GM23338 (cell line): ENCODE results near the gene OGDHL. TPM values are rescaled to one million over a fixed set of nuclear protein-coding genes. Genes with fewer than 3 reads are reported as not detected.

Experiments
- ATAC-seq: fragments of 200-7000 bp; cut with Tn5 transposase; 3 replicates; pipeline ENCODE4 v1.9.1; 2020
- DNase-seq: peaks from one replicate; pipeline ENCODE4 v3.0.0-alpha.2; 2015; ENCODE audit warnings: low spot score
- H2AFZ ChIP-seq: fragments of 200-600 bp; sonication (generic); 2 replicates; pipeline ENCODE4 v1.8.0; 2016; ENCODE audit warnings: antibody characterized with exemption, mild to moderate bottlenecking, moderate library complexity
- H3F3A ChIP-seq: fragments of 200-600 bp; sonication (generic); replicated peaks from 2 replicates; pipeline ENCODE4 v1.8.0; 2017; ENCODE audit warnings: antibody characterized with exemption, mixed run types, low read depth
- H3K27ac ChIP-seq: fragments of 200-600 bp; sonication (generic); 2 replicates; pipeline ENCODE4 v1.6.1; 2016; ENCODE audit warnings: low read depth
- H3K27me3 ChIP-seq: fragments of 200-600 bp; sonication (generic); 2 replicates; pipeline ENCODE4 v1.8.0; 2016; ENCODE audit warnings: mild to moderate bottlenecking, mixed run types, moderate library complexity; ENCODE audit not compliant: insufficient read depth
- H3K36me3 ChIP-seq: fragments of 200-600 bp; sonication (generic); 2 replicates; pipeline ENCODE4 v1.8.0; 2016; ENCODE audit warnings: mild to moderate bottlenecking; ENCODE audit not compliant: insufficient read depth
- H3K4me1 ChIP-seq: fragments of 200-600 bp; sonication (generic); 2 replicates; pipeline ENCODE4 v1.8.0; 2016; ENCODE audit warnings: mild to moderate bottlenecking, moderate library complexity; ENCODE audit not compliant: insufficient read depth
- H3K4me2 ChIP-seq: fragments of 200-600 bp; sonication (generic); 2 replicates; pipeline ENCODE4 v1.7.1; 2017; ENCODE audit warnings: mixed run types
- H3K4me3 ChIP-seq: fragments of 200-600 bp; sonication (generic); 2 replicates; pipeline ENCODE4 v1.6.1; 2016; ENCODE audit warnings: mixed run types
- H3K79me2 ChIP-seq: fragments of 200-600 bp; sonication (generic); replicated peaks from 2 replicates; pipeline ENCODE4 v1.8.0; 2017; ENCODE audit warnings: mild to moderate bottlenecking; ENCODE audit not compliant: insufficient read depth
- H3K9me2 ChIP-seq: fragments of 200-600 bp; sonication (generic); 2 replicates; pipeline ENCODE4 v1.8.0; 2017; ENCODE audit not compliant: insufficient read depth
- H4K20me1 ChIP-seq: fragments of 200-600 bp; sonication (generic); replicated peaks from 2 replicates; pipeline ENCODE4 v1.8.0; 2017; ENCODE audit warnings: mild to moderate bottlenecking; ENCODE audit not compliant: insufficient read depth
- H3K27ac Mint-ChIP-seq: 2 replicates; pipeline ENCODE4 v1.8.0; 2020; ENCODE audit warnings: inconsistent platforms, mild to moderate bottlenecking, moderate library complexity, mixed read lengths
- H3K27me3 Mint-ChIP-seq: 3 replicates; pipeline ENCODE4 v1.8.0; 2022; ENCODE audit warnings: low read depth, mild to moderate bottlenecking, moderate library complexity, mixed read lengths, inconsistent platforms; ENCODE audit not compliant: insufficient read depth, poor library complexity
- H3K36me3 Mint-ChIP-seq: 3 replicates; pipeline ENCODE4 v1.8.0; 2021; ENCODE audit warnings: low read depth, mild to moderate bottlenecking, inconsistent platforms, moderate library complexity, mixed read lengths
- H3K4me1 Mint-ChIP-seq: 3 replicates; pipeline ENCODE4 v1.8.0; 2020; ENCODE audit warnings: mild to moderate bottlenecking, inconsistent platforms, mixed read lengths
- H3K4me3 Mint-ChIP-seq: 3 replicates; pipeline ENCODE4 v1.8.0; 2021; ENCODE audit warnings: moderate library complexity, mild to moderate bottlenecking, inconsistent platforms, mixed read lengths
- H3K9me3 Mint-ChIP-seq: 3 replicates; pipeline ENCODE4 v1.8.0; 2020; ENCODE audit warnings: moderate library complexity, mild to moderate bottlenecking, inconsistent platforms, mixed read lengths
- CREB1 ChIP-seq: fragments of 250-450 bp; sonication (Bioruptor Pico); IDR thresholded peaks from 2 replicates; pipeline ENCODE4 v1.5.0; 2020; ENCODE audit warnings: low read depth, mild to moderate bottlenecking, moderate library complexity
- CTCF ChIP-seq, 2 experiments: fragments of 200-600 bp in 1 of 2; sonication (generic) in 1 of 2; conservative IDR thresholded peaks; 2 replicates each; pipeline versions ENCODE4 v1.5.1 to v1.6.1; 2016 to 2017; ENCODE audit warnings: antibody characterized with exemption in 2 of 2, low read depth in 2 of 2, mild to moderate bottlenecking in 2 of 2, moderate library complexity in 1 of 2
- ETS1 ChIP-seq: IDR thresholded peaks from 2 replicates; pipeline ENCODE4 v1.6.1; 2016; ENCODE audit warnings: antibody characterized with exemption
- JUNB ChIP-seq: IDR thresholded peaks from one replicate; pipeline ENCODE4 v1.6.1; 2016; ENCODE audit warnings: antibody characterized with exemption; ENCODE audit not compliant: unreplicated experiment
- NANOG ChIP-seq: IDR thresholded peaks from 2 replicates; pipeline ENCODE4 v1.6.1; 2016; ENCODE audit warnings: antibody characterized with exemption, borderline replicate concordance
- POLR2AphosphoS5 ChIP-seq: IDR thresholded peaks from 2 replicates; pipeline ENCODE4 v1.6.1; 2016; ENCODE audit warnings: antibody characterized with exemption, low read depth
- REST ChIP-seq: IDR thresholded peaks from one replicate; pipeline ENCODE4 v1.6.1; 2018; ENCODE audit warnings: antibody characterized with exemption; ENCODE audit not compliant: unreplicated experiment
- ZNF462 ChIP-seq: fragments of 250-450 bp; sonication (Bioruptor Pico); IDR thresholded peaks from 2 replicates; pipeline ENCODE4 v1.5.0; 2020; ENCODE audit warnings: mild to moderate bottlenecking, moderate library complexity
- polyA plus RNA-seq: library from polyadenylated mRNA; unstranded; fragments of >200 nt; fragmentation: Nextera tagmentation; extraction: Ambion mirVana; gene quantifications from 2 replicates; pipeline ENCODE4 v1.2.1, GENCODE V29; 2016
- total RNA-seq: library from RNA; depleted of rRNA; stranded (reverse); fragments of >200 nt; shearing (Covaris generic); gene quantifications from 2 replicates; pipeline ENCODE4 v1.2.3, GENCODE V29; 2014

The OGDHL gene
- total and polyA plus RNA-seq, 2 experiments from 2014 or later = 8.3 to 15.5 TPM

- no peak for TF ChIP-seq CTCF (conservative IDR thresholded peaks at IDR 0.05; ENCODE audit: low read depth in 2 of 2)
- TF ChIP-seq REST = no peak
- no peak for TF ChIP-seq CREB1 (CRISPR knock-in tag)
- no peak for TF ChIP-seq ETS1
- TF ChIP-seq ZNF462 (CRISPR knock-in tag) = no peak
- no peak for TF ChIP-seq POLR2AphosphoS5
- TF ChIP-seq NANOG = no peak
- no peak for TF ChIP-seq JUNB
- no peaks in the 10 kb centered on the region; the same call in 2 of the 3 replicates for H3K9me3 Mint-ChIP-seq
- H3K9me2 ChIP-seq = no peaks in the 10 kb centered on the region
- H3F3A ChIP-seq = no peaks in the 10 kb centered on the region
- H3K79me2 ChIP-seq = no peaks in the 10 kb centered on the region
- H3K36me3 ChIP-seq = no peaks in the 10 kb centered on the region
- H3K4me3 Mint-ChIP-seq = no peak overlapping the region
- H3K4me1 ChIP-seq = no peaks in the 10 kb centered on the region
- H3K27ac ChIP-seq = no peak overlapping the region
- no peaks in the 10 kb centered on the region for H3K27me3 ChIP-seq
- H4K20me1 ChIP-seq = no peaks in the 10 kb centered on the region
- peaks cover 8% of the 10 kb centered on the region for H3K36me3 Mint-ChIP-seq
- ATAC-seq = no peak
- H3K27ac Mint-ChIP-seq = no peak overlapping the region
- no peak for DNase-seq
- peaks cover 10% of the 10 kb centered on the region for H3K27me3 Mint-ChIP-seq
- no peak overlapping the region for H2AFZ ChIP-seq
- no peaks in the 10 kb centered on the region; the same call in 2 of the 3 replicates for H3K4me1 Mint-ChIP-seq
- H3K4me2 ChIP-seq = no peak overlapping the region
- H3K4me3 ChIP-seq = no peak overlapping the region
Observed at GRCh38 chr10:49738616-49739360, 23.3 kb downstream of the OGDHL start.
